CD4-positive, alpha-beta T cell (primary cell): ENCODE results near the gene RHOV. TPM values are rescaled to one million over a fixed set of nuclear protein-coding genes. Genes with fewer than 3 reads are reported as not detected.

Experiments used
- ATAC-seq: fragments of 200-7000 bp; cut with Tn5 transposase; one replicate; pipeline ENCODE4 v1.10.0; 2022; ENCODE audit warnings: mild to moderate bottlenecking; ENCODE audit not compliant: poor library complexity
- CTCF ChIA-PET: fragments of 350-600 bp; sonication (Branson Sonifier 250); formaldehyde crosslinking; loops from one replicate; lab custom pipeline; 2021; ENCODE audit warnings: antibody characterized with exemption, inconsistent platforms; lab: Charles Lee
- POLR2A ChIA-PET: fragments of 350-600 bp; sonication (Branson Sonifier 250); formaldehyde crosslinking; loops from one replicate; lab custom pipeline; 2021; ENCODE audit warnings: antibody characterized with exemption, inconsistent platforms; lab: Charles Lee
- DNase-seq, 14 experiments: peaks; one replicate each; pipeline ENCODE4 v3.0.0-alpha.2; 2013 to 2020; ENCODE audit warnings: mixed read lengths in 2 of 14
- H3K27ac ChIP-seq, 2 donors: one replicate each; pipeline versions ENCODE4 v1.5.1 to v1.7.0; 2013; ENCODE audit warnings: low read length in 2 of 2, low read depth in 1 of 2, mild to moderate bottlenecking in 1 of 2
- H3K27me3 ChIP-seq, 2 experiments: 1 replicate in 1 of 2; 2 replicates in 1 of 2; pipeline versions ENCODE4 v1.6.1 to v1.7.0; 2013; ENCODE audit warnings: low read length in 2 of 2, control low read depth in 1 of 2, mild to moderate bottlenecking in 1 of 2, moderate library complexity in 1 of 2; ENCODE audit not compliant: insufficient read depth in 2 of 2, control insufficient read depth in 1 of 2
- H3K36me3 ChIP-seq: one replicate; pipeline ENCODE4 v1.6.1; 2013; ENCODE audit warnings: low read length, control low read depth; ENCODE audit not compliant: insufficient read depth
- H3K4me1 ChIP-seq: one replicate; pipeline ENCODE4 v1.6.1; 2013; ENCODE audit warnings: low read length, control low read depth; ENCODE audit not compliant: insufficient read depth
- H3K4me3 ChIP-seq: one replicate; pipeline ENCODE4 v1.5.1; 2013; ENCODE audit warnings: mild to moderate bottlenecking, low read length, moderate library complexity
- H3K9me3 ChIP-seq, 2 experiments: 1 replicate in 1 of 2; 2 replicates in 1 of 2; pipeline versions ENCODE4 v1.6.1 to v1.7.0; 2013; ENCODE audit warnings: low read length in 2 of 2, mild to moderate bottlenecking in 2 of 2, control low read depth in 1 of 2, moderate library complexity in 1 of 2; ENCODE audit not compliant: control insufficient read depth in 1 of 2, insufficient read depth in 1 of 2
- H3K27ac Mint-ChIP-seq: one replicate; pipeline ENCODE4 v1.8.0; 2020; ENCODE audit warnings: mixed read lengths
- H3K27me3 Mint-ChIP-seq: one replicate; pipeline ENCODE4 v1.8.0; 2021; ENCODE audit warnings: mixed read lengths
- H3K36me3 Mint-ChIP-seq: one replicate; pipeline ENCODE4 v1.8.0; 2021; ENCODE audit warnings: low read depth, mixed read lengths
- H3K4me1 Mint-ChIP-seq: one replicate; pipeline ENCODE4 v1.8.0; 2021; ENCODE audit warnings: low read depth, mixed read lengths
- H3K4me3 Mint-ChIP-seq: one replicate; pipeline ENCODE4 v1.8.0; 2020; ENCODE audit warnings: mild to moderate bottlenecking, mixed read lengths
- H3K9me3 Mint-ChIP-seq: one replicate; pipeline ENCODE4 v1.8.0; 2020; ENCODE audit warnings: mixed read lengths
- intact Hi-C, 2 experiments: fragments of 100-400 bp; cut with DNase I in 1 of 2; cut with micrococcal nuclease in 1 of 2; formaldehyde crosslinking; loops; one replicate each; pipeline versions ENCODE4 v1.15.1 to v1.9.0; 2023 to 2025; cut with DNase I, micrococcal nuclease
- total RNA-seq, 174 experiments: library from RNA in 2 of 174; stranded (reverse) in 2 of 174; gene quantifications; one replicate each; pipeline ENCODE4 v1.2.3 and lab custom pipeline; 2021 to 2026
- TF ChIP-seq, protein P1 (sequence below): fragments of 200-600 bp; IDR thresholded peaks from one replicate; pipeline ENCODE4 v1.8.0; 2022; ENCODE audit warnings: antibody characterized with exemption, mild to moderate bottlenecking

RHOV gene
- total RNA-seq, 2 experiments from 2014 or later, result 0.36 TPM

DNA sequence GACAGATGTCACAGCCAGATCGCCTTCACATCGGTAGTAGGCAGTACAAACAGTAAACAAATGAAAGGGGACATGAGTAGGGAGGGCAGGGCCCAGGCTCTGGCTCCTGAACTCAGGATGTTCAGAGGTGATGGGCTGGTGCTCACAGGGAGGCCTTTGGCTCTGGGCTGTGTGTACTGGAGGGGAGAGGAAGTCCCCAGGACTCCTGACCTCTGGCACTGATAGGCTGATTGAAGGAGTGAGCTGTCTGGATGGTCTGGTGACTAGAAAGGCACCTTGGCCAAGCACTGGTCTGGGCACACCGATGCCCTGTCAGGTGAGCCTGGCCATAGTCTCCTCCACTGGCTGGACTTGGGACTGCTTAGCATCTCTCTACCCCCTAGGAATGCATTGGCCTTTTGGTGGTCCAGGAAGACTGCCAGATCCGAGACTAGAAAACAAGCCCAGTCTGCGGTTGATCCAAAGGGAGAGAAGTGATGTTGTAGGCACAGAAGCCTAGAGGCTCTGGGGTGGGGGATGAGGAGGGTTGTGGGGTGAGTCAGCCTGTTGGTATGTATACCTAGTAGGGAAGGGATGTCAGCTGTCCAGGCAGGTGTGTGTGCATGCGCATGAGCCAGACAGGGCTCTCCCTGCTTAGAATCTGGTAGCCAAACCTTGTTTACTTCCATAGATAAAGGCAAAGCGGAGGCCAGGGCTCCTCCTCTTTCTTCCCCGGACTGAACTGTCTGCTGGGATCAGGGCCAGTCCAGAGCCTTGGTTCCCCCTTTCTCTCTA lies 28.3 kb downstream of the RHOV start:
- ATAC-seq, result no peak
- no peaks in the 10 kb centered on the region for H3K9me3 ChIP-seq
- H3K27me3 Mint-ChIP-seq, result peaks cover 9% of the 10 kb centered on the region
- no peaks in the 10 kb centered on the region for H3K9me3 Mint-ChIP-seq
- no peaks in the 10 kb centered on the region for H3K36me3 Mint-ChIP-seq
- POLR2A ChIA-PET, result interaction anchor here (0.6 kb wide), 1 partner anchor 152 kb away, joined by 3 read pairs; no protein-coding TSS in a partner anchor
- no peak for DNase-seq
- no peaks in the 10 kb centered on the region for H3K36me3 ChIP-seq
- no peak overlapping the region for H3K27ac ChIP-seq
- CTCF ChIA-PET, result interaction anchor here (0.7 kb wide), 1 partner anchor 49 kb away, joined by 5 read pairs; the partner anchor contains the start of gene VPS18
- H3K4me1 Mint-ChIP-seq, result peaks cover 34% of the 10 kb centered on the region
- peaks cover 0 to 10% of the 10 kb centered on the region in 2 experiments for H3K27me3 ChIP-seq
- no peak overlapping the region for H3K4me3 ChIP-seq
- H3K4me1 ChIP-seq, result peaks cover 42% of the 10 kb centered on the region
- peak overlapping the region; percentile 34 for H3K4me3 Mint-ChIP-seq
- TF ChIP-seq, protein P1, sequence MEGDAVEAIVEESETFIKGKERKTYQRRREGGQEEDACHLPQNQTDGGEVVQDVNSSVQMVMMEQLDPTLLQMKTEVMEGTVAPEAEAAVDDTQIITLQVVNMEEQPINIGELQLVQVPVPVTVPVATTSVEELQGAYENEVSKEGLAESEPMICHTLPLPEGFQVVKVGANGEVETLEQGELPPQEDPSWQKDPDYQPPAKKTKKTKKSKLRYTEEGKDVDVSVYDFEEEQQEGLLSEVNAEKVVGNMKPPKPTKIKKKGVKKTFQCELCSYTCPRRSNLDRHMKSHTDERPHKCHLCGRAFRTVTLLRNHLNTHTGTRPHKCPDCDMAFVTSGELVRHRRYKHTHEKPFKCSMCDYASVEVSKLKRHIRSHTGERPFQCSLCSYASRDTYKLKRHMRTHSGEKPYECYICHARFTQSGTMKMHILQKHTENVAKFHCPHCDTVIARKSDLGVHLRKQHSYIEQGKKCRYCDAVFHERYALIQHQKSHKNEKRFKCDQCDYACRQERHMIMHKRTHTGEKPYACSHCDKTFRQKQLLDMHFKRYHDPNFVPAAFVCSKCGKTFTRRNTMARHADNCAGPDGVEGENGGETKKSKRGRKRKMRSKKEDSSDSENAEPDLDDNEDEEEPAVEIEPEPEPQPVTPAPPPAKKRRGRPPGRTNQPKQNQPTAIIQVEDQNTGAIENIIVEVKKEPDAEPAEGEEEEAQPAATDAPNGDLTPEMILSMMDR, result no peak
- intact Hi-C loops, result no loop called here
- no peak overlapping the region for H3K27ac Mint-ChIP-seq

DNA sequence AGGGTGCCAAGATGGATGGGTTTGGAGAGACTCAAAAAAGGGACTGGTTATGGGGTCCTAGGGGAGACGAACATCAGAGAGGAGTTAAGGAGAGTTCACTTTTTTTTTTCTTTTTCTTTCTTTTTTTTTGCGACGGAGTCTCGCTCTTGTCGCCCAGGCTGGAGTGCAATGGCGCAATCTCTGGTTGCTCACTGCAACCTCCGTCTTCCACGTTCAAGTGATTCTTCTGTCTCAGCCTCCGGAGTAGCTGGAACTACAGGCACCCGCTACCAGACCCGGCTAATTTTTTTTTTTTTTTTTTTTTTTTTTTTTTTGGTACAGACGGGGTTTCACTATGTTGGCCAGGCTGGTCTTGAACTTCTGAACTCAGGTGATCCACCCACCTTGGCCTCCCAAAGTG lies 29.0 kb downstream of the RHOV start:
- Histone ChIP-seq H3K27ac (no peak overlapping the region), H3K9me3 (no peaks in the 10 kb centered on the region), H3K36me3 (no peaks in the 10 kb centered on the region), H3K27me3 (peaks cover 0 to 10% of the 10 kb centered on the region in 2 experiments), H3K4me3 (peak overlapping the region; percentile 61), H3K4me1 (peaks cover 42% of the 10 kb centered on the region)
- TF ChIP-seq, protein P1, result no peak
- Mint-ChIP-seq H3K36me3 (no peaks in the 10 kb centered on the region), H3K4me3 (peak overlapping the region; percentile 87), H3K27ac (peak overlapping the region; percentile 51), H3K27me3 (peaks cover 9% of the 10 kb centered on the region), H3K9me3 (no peaks in the 10 kb centered on the region), H3K4me1 (peaks cover 34% of the 10 kb centered on the region)
- ATAC-seq (no peak), DNase-seq (no peak)
- intact Hi-C loops, result no loop called here
- ChIA-PET CTCF (interaction anchor here (0.7 to 1.0 kb wide), 2 partner anchors 13 to 49 kb away, joined by 5 read pairs; partner anchors contain the start of gene VPS18), POLR2A (interaction anchor here (0.6 to 1.4 kb wide), 3 partner anchors 45 to 152 kb away, joined by 3 to 7 read pairs (median 3); partner anchors contain the start of gene VPS18)

DNA sequence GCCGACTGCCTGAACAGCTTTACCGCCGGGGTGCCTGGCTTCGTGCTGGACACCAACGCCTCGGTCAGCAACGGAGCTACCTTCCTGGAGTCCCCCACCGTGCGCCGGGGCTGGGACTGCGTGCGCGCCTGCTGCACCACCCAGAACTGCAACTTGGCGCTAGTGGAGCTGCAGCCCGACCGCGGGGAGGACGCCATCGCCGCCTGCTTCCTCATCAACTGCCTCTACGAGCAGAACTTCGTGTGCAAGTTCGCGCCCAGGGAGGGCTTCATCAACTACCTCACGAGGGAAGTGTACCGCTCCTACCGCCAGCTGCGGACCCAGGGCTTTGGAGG lies 29.4 kb downstream of the RHOV start:
- TF ChIP-seq, protein P1, result no peak
- Histone ChIP-seq H3K4me3 (peak overlapping the region; percentile 61), H3K4me1 (peaks cover 42% of the 10 kb centered on the region), H3K9me3 (no peaks in the 10 kb centered on the region), H3K27me3 (peaks cover 0 to 10% of the 10 kb centered on the region in 2 experiments), H3K27ac (no peak overlapping the region), H3K36me3 (no peaks in the 10 kb centered on the region)
- POLR2A ChIA-PET, result interaction anchor here (0.6 to 1.4 kb wide), 3 partner anchors 44 to 150 kb away, joined by 3 to 7 read pairs (median 7); partner anchors contain the start of genes RAD51 and VPS18
- peak in 11 of 14 experiments; percentile 9 to 59 (median 29) for DNase-seq
- peak overlapping the region; percentile 51 for H3K27ac Mint-ChIP-seq
- intact Hi-C loops, result no loop called here
- CTCF ChIA-PET, result interaction anchor here (1.0 kb wide), 1 partner anchor 13 kb away, joined by 5 read pairs; no protein-coding TSS in a partner anchor
- H3K27me3 Mint-ChIP-seq, result peaks cover 9% of the 10 kb centered on the region
- peak overlapping the region; percentile 87 for H3K4me3 Mint-ChIP-seq
- peaks cover 34% of the 10 kb centered on the region for H3K4me1 Mint-ChIP-seq
- peak; percentile 68 for ATAC-seq
- no peaks in the 10 kb centered on the region for H3K36me3 Mint-ChIP-seq
- H3K9me3 Mint-ChIP-seq, result no peaks in the 10 kb centered on the region
